CD4-positive, alpha-beta T cell treated with Interleukin-12 subunit alpha and Interleukin-12 subunit beta, for 1 hour (primary cell): ENCODE results near the gene MRPS25.
"Not testable (repeated sequence)": the region's sequence is repeated elsewhere in the genome, so short reads cannot be mapped to it uniquely, and the experiment has no call there.

Source experiments
- DNase-seq: peaks from one replicate; pipeline ENCODE4 v3.0.0-alpha.2; 2020

Gene MRPS25

DNA sequence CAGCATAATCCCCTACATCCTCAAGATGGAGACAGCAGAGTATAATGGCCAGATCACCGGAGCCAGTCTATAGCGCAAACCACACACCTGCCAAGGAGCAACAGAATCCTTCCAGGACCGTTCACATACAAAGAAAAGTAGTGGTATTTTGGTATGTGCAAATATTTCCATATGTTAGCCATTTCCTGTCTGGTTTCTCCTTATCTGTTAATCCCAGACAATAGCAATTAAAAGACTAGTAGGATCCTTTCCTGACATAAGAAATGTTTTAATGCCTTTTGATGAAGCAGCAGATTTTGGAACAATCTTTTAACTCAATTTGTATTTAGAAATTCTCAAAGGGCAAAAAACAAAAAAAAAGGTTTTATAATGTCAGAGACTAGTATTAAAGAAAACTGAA, 22.2 kb downstream of the MRPS25 start:
- no peak for DNase-seq

DNA sequence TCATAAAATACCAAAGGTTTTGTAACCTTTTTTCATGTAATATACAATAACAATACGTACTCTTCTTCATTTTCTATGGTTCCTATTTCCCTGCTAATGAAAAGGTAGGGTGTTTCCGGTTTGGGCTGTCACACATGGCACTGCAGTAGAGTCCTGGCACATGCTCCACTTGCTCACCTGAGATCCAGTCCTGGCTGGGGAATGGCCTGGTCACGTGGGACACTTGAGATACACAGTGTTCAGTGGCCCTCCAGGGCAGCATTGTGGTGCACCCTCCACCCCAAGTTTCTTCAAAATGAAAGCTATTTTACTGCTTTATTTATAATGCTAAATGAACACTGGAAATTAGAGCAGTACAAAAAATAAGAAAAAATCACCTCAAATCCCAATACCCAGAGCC, 23.2 kb downstream of the MRPS25 start:
- no peak for DNase-seq

DNA sequence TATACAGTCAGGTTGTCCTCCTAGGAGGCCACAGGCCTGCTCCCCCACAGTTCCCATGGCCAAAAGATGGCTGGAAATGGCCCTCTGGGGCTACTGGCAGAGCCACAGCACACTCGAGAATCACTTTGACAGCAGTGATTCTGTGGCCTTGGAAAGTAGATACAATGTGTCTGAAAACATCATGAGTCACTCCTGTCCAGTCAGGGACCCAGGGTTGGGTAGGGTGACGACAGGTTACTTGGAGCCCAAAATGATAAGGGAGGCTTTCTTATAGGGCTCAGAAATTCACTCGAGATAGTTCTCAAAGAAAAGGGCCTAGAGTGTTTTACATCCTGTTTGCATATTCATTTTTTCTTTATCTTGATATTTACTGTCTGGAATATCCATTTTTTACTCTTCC, 24.3 kb downstream of the MRPS25 start:
- no peak for DNase-seq

DNA sequence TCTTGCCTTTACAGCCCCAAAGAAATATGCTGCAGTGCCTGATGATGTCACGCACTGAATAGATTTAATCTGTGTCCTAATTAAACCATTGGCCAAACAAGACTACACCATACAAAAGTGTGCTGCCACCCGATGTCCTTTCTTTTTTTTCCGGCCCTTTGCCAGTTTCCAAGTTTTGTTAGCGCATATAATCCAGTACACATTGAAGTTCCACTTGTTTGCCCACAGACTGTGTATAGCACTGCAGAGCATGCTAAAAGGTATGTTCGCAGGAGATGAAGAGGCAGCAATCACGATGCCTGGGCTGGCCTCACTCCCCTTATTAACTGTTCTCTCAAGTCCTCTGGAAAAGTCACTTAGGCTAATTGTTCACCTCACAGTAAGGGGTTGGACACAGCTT, 26.8 kb downstream of the MRPS25 start:
- DNase-seq: no peak

DNA sequence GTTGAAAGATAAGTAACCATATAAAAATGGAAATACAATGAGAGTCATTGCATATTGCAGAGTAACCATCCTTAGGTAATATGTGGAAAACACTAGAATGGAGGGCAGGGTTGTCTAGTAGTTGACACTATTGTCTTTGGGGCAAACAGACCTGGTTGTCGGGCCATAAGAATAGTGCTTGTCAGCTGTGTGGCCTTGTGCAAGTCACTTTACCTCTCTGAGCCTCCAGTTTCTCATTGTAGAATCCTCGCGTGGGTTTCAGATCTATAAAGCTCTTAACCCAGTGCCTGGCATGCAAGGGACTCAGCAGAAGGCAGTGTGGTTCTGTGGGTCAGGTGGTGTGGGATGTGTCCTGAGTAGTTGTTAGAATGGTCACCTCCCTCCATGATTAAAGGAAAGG, 32.0 kb downstream of the MRPS25 start:
- DNase-seq: no peak

DNA sequence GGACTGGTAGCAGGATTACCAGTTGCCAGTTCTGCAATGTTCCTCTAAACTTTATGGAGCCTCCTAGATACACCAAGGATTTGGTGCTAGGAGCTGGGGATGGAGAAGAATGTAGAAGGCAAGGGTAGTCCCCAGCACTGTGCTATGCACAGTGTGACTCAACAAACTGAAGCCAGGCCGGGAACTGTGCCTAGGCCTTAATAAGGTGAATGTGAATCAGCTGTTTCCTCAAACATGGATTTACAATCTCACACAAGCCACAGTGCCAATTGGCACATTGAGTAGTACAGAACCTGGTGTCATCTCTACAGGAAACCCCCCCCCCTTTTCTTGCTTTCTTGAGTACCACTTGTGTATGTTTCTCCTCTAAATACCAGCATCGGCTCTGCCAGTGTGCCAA, 32.5 kb downstream of the MRPS25 start:
- no peak for DNase-seq

DNA sequence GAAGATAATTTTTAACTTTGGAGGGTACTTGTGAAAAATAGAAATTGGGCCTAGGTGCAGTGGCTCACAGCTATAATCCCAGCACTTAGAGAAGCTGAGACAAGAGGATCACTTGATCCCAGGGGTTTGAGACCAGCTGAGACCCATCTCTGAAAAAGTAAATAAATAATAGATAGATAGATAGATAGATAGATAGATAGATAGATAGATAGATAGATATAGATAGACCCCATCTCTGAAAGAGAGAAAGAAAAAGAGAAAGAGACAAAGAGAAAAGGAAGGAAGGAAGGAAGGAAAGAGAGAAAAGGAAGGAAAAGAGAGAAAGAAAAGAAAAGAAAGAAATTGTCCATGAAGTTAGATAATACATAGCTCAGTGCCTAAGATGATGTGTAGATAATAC, 35.5 kb downstream of the MRPS25 start:
- DNase-seq: no peak

DNA sequence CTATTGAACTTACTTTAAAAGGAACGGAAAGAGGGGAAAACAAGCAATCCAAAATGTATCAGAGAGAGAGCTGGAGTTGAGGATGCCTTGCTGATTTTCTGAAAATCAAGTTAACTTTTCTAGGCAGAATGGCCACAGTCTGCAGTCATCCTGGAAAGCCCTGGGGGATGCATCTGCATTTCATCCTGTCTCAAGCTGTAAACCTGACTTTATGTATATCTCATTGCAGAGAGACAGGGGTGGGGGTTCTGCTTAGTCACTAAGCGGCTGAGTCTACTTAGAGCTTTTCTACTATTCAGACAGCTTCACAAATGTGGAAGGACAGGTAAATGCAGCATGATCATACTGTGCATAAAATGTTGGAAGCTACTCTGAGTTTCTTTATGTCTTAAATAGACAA, 41.4 kb downstream of the MRPS25 start:
- DNase-seq: no peak

DNA sequence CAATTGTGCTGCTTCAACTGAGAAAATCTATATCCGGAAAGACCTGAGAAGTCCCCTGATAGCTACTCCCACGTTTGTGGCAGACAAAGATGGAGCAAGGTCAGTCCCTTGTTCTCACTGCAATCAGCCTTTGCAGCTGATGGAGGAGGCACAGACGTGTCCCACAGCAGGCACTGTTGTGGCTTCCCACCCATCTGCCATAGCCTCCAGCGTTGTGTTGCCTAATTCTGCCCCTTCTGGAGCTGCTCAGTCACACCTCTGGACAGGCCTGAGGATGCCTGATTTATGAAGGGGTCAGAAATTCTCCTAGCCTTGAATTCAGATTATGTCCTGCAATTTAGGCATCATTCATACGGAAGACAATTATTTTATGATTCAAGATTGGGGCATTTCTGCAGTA, 41.9 kb downstream of the MRPS25 start:
- no peak for DNase-seq

DNA sequence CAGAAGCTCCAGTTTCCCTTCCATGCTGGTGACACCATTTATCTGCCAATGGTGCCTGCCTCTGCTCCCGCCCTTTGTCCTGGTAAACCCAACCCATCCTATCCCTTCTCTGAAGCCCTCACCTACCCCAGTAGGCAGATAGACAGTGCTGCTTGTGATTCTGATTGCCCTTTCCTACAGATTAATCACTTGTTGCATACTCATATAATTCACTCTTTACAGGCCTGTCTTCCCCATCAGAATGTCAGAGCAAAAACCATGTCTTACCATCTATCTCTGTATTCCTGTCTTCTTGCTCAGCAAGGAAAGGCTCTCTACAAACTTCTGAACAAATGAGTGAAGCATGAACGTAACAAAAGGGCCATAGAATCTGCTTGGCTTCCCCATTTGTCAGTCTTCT, 47.9 kb downstream of the MRPS25 start:
- DNase-seq: no peak

DNA sequence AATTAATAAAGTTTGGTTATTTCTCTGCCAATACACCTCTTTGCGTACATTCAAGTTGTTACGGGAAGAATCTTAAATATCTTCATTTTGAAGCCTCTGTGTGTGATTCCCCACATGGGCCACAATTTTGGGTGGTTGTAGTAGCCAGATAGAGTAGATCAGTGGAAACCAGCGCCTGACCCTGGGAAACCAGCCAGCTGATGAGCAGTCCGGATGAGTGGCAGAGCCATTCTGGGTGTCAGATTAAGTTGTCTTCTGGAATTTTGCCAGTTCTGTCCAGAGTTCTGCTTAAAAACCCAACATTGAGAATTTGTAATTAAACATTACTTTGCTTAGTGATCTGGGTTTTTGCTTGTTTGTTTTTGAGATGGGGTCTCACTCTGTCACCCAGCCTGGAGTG, 49.7 kb downstream of the MRPS25 start:
- no peak for DNase-seq

DNA sequence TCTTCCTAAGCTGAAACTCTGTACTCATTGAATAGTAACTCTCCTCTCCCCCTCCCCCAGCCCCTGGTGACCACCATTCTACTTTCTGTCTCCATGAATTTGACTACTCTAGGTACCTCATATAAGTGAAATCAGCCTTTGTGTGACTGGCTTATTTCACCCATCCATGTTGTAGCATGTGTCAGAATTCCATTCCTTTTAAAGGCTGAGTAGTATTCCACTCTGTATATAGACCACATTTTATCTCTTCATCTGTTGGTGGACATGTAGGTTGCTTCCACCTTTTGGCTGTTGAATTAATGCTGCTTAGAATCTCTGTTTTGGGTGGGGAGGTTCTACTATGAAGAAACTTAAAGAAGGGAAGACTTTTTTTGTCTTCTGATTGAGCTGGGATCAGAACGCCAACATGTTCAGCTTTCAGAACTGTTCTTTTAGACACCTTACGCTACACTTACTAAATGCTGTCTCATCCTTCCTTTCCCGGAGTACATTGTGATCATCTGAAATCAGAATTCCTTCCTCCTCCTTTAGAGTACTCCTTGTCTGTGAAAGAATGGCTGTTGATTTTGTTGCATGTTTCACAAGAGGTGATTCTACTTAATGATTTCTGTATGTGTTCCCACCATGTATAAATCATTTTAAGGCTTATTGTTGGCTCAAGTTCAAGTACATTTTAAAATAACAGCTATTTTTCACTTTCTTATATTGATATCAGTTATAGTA, 50.3 kb downstream of the MRPS25 start:
- DNase-seq: no peak

DNA sequence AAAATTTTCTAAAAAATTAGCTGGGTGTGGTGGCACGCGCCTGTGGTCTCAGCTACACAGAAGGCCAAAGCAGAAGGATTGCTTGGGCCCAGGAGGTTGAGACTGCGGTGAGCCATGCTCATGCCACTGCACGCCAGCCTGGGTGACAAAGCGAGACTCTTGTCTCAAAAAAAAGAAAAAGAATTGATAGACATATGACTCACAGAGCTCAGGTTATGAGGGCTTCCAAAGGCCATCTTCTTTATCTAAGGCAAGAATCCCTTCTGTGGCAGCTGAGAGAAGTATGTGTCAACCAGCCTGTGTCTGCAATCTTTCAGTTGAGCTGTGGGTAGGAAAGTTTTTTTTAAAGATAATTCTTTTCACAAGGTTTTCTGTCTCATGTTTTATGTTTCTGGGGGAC, 53.9 kb downstream of the MRPS25 start:
- DNase-seq: no peak

DNA sequence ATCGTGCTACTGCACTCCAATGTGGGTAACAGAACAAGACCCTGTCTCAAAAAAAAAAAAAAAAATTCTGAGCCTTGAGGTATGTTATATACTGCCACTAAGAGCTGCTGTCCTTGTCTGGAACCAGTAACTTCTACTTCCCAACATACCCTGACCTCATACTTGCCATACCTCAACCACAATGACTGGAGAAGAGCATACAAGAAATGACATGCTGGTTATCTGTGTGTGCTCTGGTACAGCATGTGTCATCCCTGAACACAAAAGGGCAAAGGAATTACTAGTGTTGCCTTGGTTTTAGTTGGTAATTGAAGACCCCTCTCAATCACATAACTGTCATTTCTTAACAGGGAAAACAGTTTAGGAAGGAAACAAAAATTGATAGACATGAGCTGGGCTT, 54.5 kb downstream of the MRPS25 start:
- DNase-seq: no peak

DNA sequence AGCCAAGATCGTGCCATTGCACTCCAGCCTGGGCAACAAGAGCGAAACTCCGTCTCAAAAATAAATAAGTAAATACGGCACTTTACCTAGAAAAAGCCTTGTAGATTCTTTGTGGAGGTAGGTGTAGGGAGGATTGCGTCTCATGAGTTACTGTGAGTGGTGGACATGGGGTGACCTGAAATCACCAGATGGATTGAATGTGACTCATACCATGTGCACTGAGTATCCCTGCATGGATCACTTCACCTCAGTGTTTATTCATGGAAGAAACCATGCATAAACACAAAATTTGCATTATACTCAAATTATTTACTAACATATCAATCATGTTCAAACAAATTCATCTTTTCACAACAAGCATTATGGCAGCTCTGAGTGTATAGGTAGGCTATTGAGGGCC, 55.9 kb downstream of the MRPS25 start:
- DNase-seq: no peak

DNA sequence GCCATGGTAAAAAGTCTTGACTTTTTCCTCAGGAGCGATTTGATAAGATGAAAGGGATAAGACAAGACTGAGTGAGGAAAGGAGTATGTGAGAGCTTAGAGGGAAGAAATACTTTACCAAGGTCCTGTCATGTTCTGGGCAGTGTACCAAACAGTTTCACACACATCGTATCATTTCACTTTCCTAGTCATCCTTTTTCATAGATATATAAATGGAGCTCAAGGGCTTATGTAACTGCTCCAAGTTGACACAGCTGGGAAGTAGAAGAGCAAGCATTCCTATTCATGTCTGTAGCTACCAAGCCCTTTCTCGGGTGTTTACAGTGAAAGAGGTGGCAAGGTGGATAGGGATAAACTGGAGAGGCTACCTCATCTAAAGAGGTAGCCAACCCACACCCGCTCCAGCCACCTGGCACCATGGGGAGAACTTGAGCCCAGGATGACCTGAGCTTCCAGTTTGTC, 57.4 kb downstream of the MRPS25 start:
- no peak for DNase-seq

DNA sequence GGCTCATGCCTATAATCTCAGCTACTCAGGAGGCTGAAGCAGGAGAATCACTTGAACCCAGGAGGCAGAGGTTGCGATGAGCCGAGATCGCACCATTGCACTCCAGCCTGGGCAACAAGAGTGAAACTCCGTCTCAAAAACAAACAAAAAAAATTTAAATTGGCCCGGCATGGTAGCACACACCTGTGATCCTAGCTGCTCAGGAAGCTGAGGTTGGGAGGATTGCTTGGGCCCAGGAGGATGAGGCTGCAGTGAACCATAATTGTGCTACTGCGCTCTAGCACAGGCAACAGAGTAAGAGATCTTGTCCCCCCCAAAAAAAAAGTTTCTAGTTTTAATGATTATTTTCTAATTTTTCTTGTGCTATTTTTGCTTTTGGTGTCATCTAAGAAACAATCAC, 65.9 kb downstream of the MRPS25 start:
- DNase-seq: not testable (repeated sequence)
